ENCODE results near the gene HELZ. TPM values are rescaled to one million over a fixed set of nuclear protein-coding genes. Genes with fewer than 3 reads are reported as not detected.
A peak's percentile ranks its signal among the peaks of the same experiment; 100 is the strongest.

The HELZ gene
- total and polyA plus RNA-seq, 7 donors: 1.8 to 55.7 (median 30.8) TPM

DNA sequence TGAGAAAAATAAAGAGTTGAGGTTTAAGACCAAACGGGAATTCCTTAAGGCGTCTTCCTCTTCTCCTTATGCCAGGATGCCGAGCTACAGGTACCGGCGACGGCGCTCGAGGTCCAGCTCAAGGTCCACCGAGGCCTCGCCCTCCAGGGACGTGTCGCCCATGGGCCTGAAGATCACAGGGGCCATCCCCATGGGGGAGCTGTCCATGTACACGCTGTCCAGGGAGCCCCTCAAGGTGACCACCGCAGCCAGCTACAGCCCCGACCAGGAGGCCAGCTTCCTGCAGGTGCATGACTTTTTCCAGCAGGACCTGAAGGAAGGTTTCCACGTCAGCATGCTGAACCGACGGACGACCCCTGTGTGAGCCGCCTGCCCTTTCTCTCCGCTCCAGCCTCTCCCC lies 214.4 kb downstream of the HELZ start:
- H3K4me1 ChIP-seq: no peaks in the 10 kb centered on the region
- peak in 1 of 2 donors; percentile 38 for DNase-seq
- H3K36me3 ChIP-seq (ENCODE audit: insufficient read depth in 1 of 2, low read depth in 1 of 2): no peaks in the 10 kb centered on the region
- H3K27me3 ChIP-seq (ENCODE audit: insufficient read depth in 3 of 3, low read length in 2 of 3): no peaks in the 10 kb centered on the region
- TF ChIP-seq, protein P1, sequence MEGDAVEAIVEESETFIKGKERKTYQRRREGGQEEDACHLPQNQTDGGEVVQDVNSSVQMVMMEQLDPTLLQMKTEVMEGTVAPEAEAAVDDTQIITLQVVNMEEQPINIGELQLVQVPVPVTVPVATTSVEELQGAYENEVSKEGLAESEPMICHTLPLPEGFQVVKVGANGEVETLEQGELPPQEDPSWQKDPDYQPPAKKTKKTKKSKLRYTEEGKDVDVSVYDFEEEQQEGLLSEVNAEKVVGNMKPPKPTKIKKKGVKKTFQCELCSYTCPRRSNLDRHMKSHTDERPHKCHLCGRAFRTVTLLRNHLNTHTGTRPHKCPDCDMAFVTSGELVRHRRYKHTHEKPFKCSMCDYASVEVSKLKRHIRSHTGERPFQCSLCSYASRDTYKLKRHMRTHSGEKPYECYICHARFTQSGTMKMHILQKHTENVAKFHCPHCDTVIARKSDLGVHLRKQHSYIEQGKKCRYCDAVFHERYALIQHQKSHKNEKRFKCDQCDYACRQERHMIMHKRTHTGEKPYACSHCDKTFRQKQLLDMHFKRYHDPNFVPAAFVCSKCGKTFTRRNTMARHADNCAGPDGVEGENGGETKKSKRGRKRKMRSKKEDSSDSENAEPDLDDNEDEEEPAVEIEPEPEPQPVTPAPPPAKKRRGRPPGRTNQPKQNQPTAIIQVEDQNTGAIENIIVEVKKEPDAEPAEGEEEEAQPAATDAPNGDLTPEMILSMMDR (IDR thresholded peaks at IDR 0.05): no peak
- no peak overlapping the region for H3K27ac ChIP-seq
- WGBS, 3 donors: 91 to 94% (median 92%) methylated on average over 21 of the region's 21 CpGs
- H3K4me3 ChIP-seq: no peak overlapping the region
- no peak for ATAC-seq
- H3K9me3 ChIP-seq: no peaks in the 10 kb centered on the region
- intact Hi-C loops (cut with DNase I): no loop called here

DNA sequence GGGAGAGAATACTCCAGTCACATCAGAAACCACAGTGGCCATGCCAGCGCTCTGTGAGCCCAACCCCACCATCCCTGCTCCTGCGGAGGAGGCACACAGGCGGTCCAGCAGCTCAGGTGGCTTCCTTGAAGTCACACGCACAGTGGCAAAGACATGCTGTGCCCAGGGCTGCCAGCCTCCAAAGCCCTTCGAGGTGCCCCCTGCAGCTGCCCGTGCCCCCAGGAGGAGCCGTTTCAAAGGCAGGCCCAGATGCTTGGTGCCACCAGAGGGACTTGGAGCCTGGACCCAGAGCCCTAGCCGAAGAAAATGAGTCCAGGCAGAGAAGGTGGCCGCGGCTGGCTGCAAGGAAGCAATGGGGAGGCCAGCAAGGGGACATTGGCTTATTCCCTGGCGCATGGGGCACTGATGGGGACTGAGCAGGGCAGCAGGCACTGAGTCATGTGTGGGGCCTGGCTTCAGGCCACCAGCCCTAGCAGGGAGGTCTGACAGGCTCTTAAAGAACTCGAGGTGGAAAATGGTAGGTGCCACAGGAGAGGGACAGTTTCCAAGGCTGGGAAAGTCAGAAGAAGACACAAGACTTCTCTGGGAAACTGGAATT lies 217.9 kb downstream of the HELZ start:
- H3K9me3 ChIP-seq: no peaks in the 10 kb centered on the region
- H3K4me3 ChIP-seq: no peak overlapping the region
- DNase-seq (peak in 1 of 2 donors; percentile 68), ATAC-seq (peak; percentile 61 to 81 (median 76))
- H3K4me1 ChIP-seq: peaks cover 5% of the 10 kb centered on the region
- no peak overlapping the region for H3K27ac ChIP-seq
- intact Hi-C loops (cut with DNase I): no loop called here
- no peaks in the 10 kb centered on the region for H3K36me3 ChIP-seq (ENCODE audit: insufficient read depth in 1 of 2, low read depth in 1 of 2)
- TF ChIP-seq, protein P1 (IDR thresholded peaks at IDR 0.05): no peak
- H3K27me3 ChIP-seq (ENCODE audit: insufficient read depth in 3 of 3, low read length in 2 of 3): no peaks in the 10 kb centered on the region
- 68 to 89% (median 89%) methylated on average over 12 of the region's 12 CpGs for WGBS, 3 donors

DNA sequence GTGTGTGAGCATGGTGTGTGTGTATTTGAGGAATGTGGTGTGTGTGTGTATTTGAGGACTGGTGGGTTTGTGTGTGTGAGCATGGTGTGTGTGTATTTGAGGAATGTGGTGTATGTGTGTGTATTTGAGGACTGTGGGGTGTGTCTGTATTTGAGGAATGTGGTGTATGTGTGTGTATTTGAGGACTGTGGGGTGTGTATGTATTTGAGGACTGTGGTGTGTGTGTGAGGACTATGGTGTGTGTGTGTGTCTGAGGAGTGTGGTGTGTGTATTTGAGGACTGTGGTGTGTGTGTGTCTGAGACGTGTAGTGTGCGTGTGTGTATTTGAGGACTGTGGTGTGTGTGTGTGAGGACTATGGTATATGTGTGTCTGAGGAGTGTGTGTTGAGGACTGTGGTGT lies 218.7 kb downstream of the HELZ start:
- ATAC-seq: no peak

DNA sequence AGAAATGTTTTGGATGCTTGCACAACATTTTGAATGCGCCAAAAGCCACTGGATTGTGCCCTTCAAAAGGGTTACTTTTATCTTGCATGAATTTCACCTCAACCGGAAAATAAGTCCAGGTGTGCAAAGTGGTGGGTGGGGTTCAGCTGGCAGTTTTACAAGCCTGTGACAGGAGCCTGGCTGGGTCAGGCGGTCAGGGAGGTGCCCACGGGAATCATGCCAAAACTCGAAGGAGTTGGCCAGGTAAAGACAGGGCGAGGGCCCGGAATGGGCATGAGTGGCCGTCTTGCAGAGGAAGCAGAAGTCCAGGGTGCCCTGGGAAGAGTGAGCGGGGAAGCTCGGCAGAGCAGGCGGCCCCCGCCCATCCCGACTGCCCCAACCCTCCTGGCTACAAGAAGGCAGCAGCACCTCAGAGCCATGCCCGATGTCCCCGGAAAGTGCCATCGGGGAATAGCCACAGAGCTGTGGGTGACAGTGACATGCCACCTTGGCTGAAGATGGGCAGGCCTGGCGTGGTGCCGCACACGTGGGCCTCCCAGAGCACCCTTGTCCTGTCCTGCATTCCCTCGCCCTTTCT lies 219.7 kb downstream of the HELZ start:
- no peak overlapping the region for H3K4me3 ChIP-seq
- no peaks in the 10 kb centered on the region for H3K27me3 ChIP-seq (ENCODE audit: insufficient read depth in 3 of 3, low read length in 2 of 3)
- no peak for DNase-seq
- H3K4me1 ChIP-seq: peaks cover 13% of the 10 kb centered on the region
- H3K36me3 ChIP-seq (ENCODE audit: insufficient read depth in 1 of 2, low read depth in 1 of 2): no peaks in the 10 kb centered on the region
- ATAC-seq: no peak
- TF ChIP-seq, protein P1 (IDR thresholded peaks at IDR 0.05): no peak
- 87 to 92% (median 88%) methylated on average over 20 of the region's 20 CpGs for WGBS, 3 donors
- H3K9me3 ChIP-seq: no peaks in the 10 kb centered on the region
- intact Hi-C loops (cut with DNase I): no loop called here
- H3K27ac ChIP-seq: no peak overlapping the region

More for the DNA sequence above, 218.7 kb downstream of the HELZ start:
- no peak overlapping the region for H3K4me3 ChIP-seq
- peaks cover 11% of the 10 kb centered on the region for H3K4me1 ChIP-seq
- DNase-seq: no peak
- H3K36me3 ChIP-seq (ENCODE audit: insufficient read depth in 1 of 2, low read depth in 1 of 2): no peaks in the 10 kb centered on the region
- H3K9me3 ChIP-seq: no peaks in the 10 kb centered on the region
- intact Hi-C loops (cut with DNase I): no loop called here
- H3K27ac ChIP-seq: no peak overlapping the region
- TF ChIP-seq, protein P1 (IDR thresholded peaks at IDR 0.05): no peak
- 88 to 92% (median 92%) methylated on average over 2 of the region's 2 CpGs for WGBS, 3 donors
- H3K27me3 ChIP-seq (ENCODE audit: insufficient read depth in 3 of 3, low read length in 2 of 3): no peaks in the 10 kb centered on the region
